Stimulated activated CD8-positive, alpha-beta memory T cell treated with anti-CD3 and anti-CD28 coated beads, Interleukin-12 subunit alpha, Interleukin-12 subunit beta, amount 100 ng/mL, for 1 hour (primary cell): ENCODE results near the gene BOLL.
A peak's percentile ranks its signal among the peaks of the same experiment; 100 is the strongest.
"Not testable (repeated sequence)": the region's sequence is repeated elsewhere in the genome, so short reads cannot be mapped to it uniquely, and the experiment has no call there.

Source experiments
- DNase-seq: peaks from one replicate; pipeline ENCODE4 v3.0.0-alpha.2; 2020; ENCODE audit warnings: low read depth

The BOLL gene, protein sequence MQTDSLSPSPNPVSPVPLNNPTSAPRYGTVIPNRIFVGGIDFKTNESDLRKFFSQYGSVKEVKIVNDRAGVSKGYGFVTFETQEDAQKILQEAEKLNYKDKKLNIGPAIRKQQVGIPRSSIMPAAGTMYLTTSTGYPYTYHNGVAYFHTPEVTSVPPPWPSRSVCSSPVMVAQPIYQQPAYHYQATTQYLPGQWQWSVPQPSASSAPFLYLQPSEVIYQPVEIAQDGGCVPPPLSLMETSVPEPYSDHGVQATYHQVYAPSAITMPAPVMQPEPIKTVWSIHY

DNA sequence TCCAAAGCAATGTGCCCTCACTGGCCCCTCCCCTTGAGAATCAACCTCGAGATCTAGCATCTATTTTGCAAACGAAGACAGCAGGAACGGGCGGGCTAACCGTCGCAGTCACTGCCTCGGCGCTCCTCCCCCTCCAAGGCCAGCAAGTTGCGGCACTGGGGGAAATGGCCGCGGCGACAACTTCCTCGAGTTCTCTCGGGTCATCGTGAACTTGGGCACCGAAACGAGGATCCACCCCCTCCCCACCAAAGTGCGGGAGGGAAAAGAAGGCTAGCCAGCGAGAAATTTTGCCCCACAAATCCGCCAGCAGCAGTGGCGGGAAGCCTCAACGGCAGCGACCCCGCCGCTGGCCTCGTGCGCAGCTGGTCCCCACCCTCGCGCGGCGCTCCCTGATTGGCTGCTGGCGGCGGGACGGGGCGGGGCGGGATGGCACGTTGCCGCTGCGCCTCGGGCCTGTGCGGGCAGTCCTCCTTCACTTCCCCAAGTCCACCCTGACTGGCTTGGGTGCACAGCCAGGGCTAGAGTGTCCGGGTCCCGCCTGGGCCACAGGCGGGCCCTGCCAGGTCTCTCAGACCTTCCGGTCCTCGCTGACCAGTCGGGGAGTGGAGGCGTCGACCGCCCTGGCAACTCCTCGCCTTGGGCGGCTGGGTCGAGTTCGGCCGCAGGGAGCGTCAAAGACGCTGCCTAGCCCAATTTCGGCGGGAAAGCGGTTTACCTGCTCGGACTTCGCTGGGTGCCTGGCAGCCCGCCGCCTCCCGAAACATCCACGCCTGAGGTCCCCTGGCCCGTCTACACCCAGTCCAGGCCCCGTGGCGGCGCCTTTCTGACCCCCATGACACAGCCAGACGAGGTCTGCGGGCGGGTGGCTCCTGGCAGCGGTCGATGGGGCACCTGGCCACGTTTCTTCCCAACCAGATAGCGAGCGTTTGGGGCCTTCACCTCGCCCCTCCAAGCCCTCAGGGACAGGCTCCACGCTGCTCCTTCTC is at the start of gene BOLL:
TSS of gene BOLL (minus strand) at position 364 of the 986 bp plus-strand sequence. CDS start 3,469 bp downstream, outside the sequence.
- no peak for DNase-seq

GRCh38 chr2:197834771-197835170 is 49.7 kb upstream of the BOLL start:
- DNase-seq, result not testable (repeated sequence)

DNA sequence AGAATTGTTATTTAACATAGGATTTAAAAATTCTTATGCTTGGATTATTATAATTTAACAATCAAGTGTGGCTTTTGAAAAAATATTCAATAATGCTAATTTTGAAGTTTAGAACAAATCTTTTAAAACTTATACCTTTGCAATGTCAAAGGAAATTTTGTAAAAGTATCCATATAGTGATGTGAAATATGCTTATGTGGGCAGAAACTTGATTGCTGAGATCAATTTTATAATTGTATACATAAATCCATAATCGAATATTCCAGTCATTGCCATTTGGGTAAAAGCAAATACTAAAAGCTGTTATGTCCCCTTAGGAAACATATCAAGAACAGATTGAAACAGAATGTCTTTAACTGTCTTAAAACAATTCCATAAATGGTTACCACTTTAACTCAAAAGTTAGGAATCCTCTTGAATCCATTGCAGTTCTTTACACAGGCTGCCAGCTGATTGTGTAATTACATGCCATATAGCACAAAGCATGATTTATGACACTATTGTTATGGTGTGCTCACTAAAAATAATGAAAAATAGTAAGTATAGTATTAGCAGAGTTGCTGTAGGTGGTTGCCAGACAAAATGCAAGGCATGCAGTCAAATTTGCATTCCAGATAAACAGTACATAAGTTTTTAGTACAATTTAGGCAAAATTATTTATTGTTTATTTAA is 43.5 kb upstream of the BOLL start:
- no peak for DNase-seq

GRCh38 chr2:197827618-197828017 is 42.5 kb upstream of the BOLL start:
- DNase-seq, result no peak

- no peak for DNase-seq
These were observed 37.2 kb upstream of the BOLL start for GRCh38 chr2:197822333-197822732.

- no peak for DNase-seq
These were observed 36.6 kb upstream of the BOLL start for GRCh38 chr2:197821550-197822289.

- no peak for DNase-seq
These were observed 29.4 kb upstream of the BOLL start for GRCh38 chr2:197814526-197814925.

DNA sequence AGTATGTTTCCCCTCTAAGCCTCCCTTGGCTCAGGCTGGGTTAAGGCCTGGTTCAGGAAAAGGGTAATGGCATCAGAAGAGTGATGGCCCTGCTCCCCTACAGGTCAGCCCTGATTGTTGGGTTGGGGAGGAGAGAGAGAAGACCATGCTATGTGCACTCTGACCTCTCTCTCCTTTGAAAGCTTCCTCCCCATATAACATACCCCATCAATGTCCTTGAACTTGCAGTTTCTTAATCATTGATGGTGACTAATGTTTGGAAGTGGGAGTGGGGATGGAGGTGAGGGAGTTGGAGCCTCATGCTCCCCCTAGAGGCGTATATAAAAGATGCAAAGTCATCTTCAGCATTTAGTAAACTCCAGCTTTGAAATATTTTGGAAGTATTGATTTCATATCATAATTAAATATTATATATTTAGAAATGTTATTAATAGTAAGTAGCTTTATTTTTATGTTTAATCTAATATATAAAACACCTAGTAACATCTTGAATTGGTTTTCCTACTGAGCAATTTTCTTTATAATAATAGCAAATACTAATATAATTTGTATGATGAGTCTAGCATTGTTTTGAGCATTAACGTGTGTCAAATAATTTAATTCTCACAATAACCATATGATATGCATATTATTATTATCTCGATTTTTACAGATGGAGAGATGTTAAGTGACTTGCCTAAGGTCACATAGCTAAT is 28.1 kb upstream of the BOLL start:
- DNase-seq, result no peak

DNA sequence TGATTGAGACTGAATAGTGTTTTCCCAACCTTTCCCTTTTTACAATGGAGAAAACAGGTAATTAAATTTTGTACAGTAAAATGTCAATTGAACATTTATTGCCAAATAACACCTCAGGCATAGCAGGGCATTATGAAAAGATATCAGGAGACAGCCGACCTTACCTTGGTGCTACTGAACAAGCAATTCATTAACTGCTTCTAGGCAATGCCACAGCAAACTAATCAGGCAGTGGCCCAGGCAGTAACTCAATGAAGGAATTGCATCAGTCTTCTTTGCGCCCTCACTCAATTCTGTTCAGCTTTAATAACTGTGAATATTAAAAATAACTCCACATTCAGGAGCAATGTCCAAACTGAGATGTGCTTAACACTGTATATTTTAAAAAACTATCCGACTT is 25.4 kb upstream of the BOLL start:
- DNase-seq, result no peak

- no peak for DNase-seq
These were observed 24.9 kb upstream of the BOLL start for GRCh38 chr2:197810016-197810415.

- no peak for DNase-seq
These were observed 23.9 kb upstream of the BOLL start for GRCh38 chr2:197809064-197809463.

- DNase-seq, result no peak
These were observed 20.9 kb upstream of the BOLL start for GRCh38 chr2:197805715-197806633.

DNA sequence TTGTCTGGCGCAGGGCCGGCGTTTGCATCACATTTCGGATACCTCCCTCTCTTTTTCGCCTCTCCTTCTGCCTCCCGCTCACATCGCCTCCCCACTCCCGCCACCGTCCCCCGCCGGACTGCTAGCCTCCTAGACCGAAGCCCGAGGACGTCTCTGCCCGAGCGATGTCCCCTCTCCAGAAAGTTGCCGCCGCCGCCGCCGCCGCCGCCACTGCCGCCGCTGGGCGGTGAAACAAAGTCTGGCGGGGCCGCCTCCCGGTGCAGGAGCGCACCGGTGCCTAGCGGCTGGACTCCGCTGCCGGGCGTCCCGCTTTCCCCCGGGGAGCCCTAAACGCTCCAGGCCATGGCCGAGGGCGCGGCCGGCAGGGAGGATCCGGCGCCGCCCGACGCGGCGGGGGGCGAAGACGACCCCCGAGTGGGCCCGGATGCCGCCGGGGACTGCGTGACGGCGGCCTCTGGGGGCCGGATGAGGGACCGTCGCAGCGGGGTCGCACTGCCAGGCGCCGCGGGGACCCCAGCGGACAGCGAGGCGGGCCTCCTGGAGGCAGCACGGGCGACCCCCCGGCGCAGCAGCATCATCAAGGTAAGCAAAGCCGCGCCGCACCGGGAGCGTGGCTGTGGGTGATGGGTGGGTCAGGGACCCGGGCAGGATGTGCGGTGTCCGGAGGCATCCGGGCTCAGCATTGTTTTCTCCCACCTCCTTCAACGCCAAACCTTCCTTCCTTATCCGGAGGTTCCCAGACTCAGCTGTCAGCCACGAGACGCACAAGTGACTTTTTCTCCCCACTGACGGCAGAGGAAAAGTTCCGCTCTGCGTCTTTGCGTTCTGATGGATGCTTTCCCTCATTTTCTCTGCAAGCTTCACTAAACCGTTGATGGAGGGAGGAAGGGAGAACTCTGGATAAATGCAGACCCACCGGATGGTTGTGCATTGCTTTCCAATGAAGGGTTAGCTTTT is 19.9 kb upstream of the BOLL start:
- DNase-seq, result no peak

DNA sequence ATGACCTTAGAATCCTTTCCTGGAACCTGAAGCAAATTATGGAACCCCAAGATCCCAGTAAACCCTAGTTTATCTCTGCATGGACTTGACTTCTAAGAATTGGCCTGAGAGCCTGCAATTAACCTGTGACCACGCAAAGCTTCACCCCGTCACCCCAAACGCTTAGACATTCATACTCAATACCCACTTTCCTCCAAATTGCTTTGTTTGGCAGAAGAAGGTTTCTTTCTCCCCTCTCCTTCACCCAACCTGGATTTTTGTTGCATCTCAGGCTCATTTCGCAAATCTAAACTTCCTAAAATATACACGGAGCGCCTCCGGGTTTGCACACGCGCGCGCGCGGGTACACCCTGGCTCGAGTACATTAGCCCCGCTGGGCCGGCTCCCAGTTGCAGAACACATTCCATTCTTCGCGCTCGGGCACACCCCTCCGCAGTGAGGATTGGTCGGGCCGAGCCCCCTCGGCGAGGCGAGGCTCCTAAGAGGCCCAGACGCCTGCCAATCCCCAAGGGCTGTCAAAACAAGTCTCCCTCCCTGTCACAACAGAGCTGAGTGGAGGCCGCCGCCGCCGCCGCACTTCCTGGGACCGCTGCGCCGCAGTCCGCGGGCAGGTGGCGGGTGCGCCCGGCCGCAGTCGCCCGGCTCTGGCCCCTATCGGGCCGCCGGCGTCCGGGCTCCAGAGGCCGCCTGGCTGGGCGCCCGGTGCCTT is 19.1 kb upstream of the BOLL start, which contains the start of gene PLCL1:
TSS of gene PLCL1 (plus strand) at position 545 of the 709 bp plus-strand sequence.
- DNase-seq, result peak; percentile 71

GRCh38 chr2:197803033-197803444 is 17.9 kb upstream of the BOLL start:
- no peak for DNase-seq

- DNase-seq, result no peak
These were observed 15.9 kb upstream of the BOLL start for GRCh38 chr2:197801033-197801432.

GRCh38 chr2:197800091-197800490 is 15.0 kb upstream of the BOLL start:
- no peak for DNase-seq

GRCh38 chr2:197799068-197799467 is 13.9 kb upstream of the BOLL start:
- no peak for DNase-seq
